ENCODE results near the gene NECTIN2. TPM values are rescaled to one million over a fixed set of nuclear protein-coding genes. Genes with fewer than 3 reads are reported as not detected.
"Not testable (repeated sequence)": the region's sequence is repeated elsewhere in the genome, so short reads cannot be mapped to it uniquely, and the experiment has no call there.

NECTIN2 gene
- total RNA-seq, 1 experiment from 2014 or later: 176 TPM

- H3K56ac ChIP-seq (ENCODE audit: insufficient read length, low read depth, low read length): no peak overlapping the region
- no peak overlapping the region for H3K4me2 ChIP-seq (ENCODE audit: insufficient read depth, insufficient read length, low read length)
- no peak overlapping the region for H4K8ac ChIP-seq (replicated peaks; ENCODE audit: insufficient read length, low read depth, low read length)
- peaks cover 33% of the 10 kb centered on the region for H3K27me3 Mint-ChIP-seq (ENCODE audit: low read depth)
- peaks cover 2 to 4% (median 4%) of the 10 kb centered on the region in 3 experiments; a peak in 4 of 7 replicates for H3K36me3 Mint-ChIP-seq (ENCODE audit: insufficient read depth in 1 of 3, low read depth in 3 of 3)
- H2BK5ac ChIP-seq (ENCODE audit: insufficient read length, low read length): no peak overlapping the region
- H3K9me3 Mint-ChIP-seq: peaks cover 0 to 5% of the 10 kb centered on the region in 2 experiments; a peak in 2 of 5 replicates
- H3K79me2 ChIP-seq (ENCODE audit: insufficient read depth, low read length): no peaks in the 10 kb centered on the region
- H3K79me1 ChIP-seq (ENCODE audit: insufficient read depth, low read depth, low read length, poor library complexity, severe bottlenecking): no peaks in the 10 kb centered on the region
- no peak overlapping the region for H2BK12ac ChIP-seq (ENCODE audit: insufficient read length, low read depth, low read length)
- no peak overlapping the region for H3T11ph ChIP-seq (ENCODE audit: low read length)
- no peak overlapping the region for H3K23ac ChIP-seq (ENCODE audit: insufficient read length, low read depth, low read length)
- no peaks in the 10 kb centered on the region for H4K20me1 ChIP-seq (ENCODE audit: control insufficient read depth, insufficient read depth, insufficient read length)
- no peak overlapping the region for H2BK15ac ChIP-seq (ENCODE audit: low read depth, low read length)
- no peak overlapping the region for H3K14ac ChIP-seq (ENCODE audit: insufficient read depth, low read length)
- H3K4ac ChIP-seq (ENCODE audit: low read depth, low read length): no peak overlapping the region
- H3K27ac Mint-ChIP-seq: no peak overlapping the region
- no peak overlapping the region for H3K27ac ChIP-seq (ENCODE audit: insufficient read length, low read depth, low read length)
- H2BK20ac ChIP-seq (ENCODE audit: low read depth, low read length, poor library complexity, severe bottlenecking): no peak overlapping the region
- no peak overlapping the region for H3K9ac ChIP-seq (ENCODE audit: extremely low read depth, insufficient read length, low read length)
- H3K4me1 ChIP-seq (ENCODE audit: insufficient read depth, low read length): no peaks in the 10 kb centered on the region; the same call in 1 of the 2 replicates
- no peak for TF ChIP-seq CTCF (conservative IDR thresholded peaks at IDR 0.05)
- H2AFZ ChIP-seq (ENCODE audit: low read length): no peak overlapping the region
- no CpG with 5 or more reads among the region's 8 CpGs for WGBS (ENCODE audit: extremely low coverage, insufficient read length, low lambda C conversion rate)
- H3K23me2 ChIP-seq (ENCODE audit: insufficient read length, low read depth, low read length, poor library complexity, severe bottlenecking): no peaks in the 10 kb centered on the region
- H3K18ac ChIP-seq (ENCODE audit: insufficient read length, low read depth, low read length): no peak overlapping the region
- H4K5ac ChIP-seq (ENCODE audit: insufficient read length, low read depth, low read length): no peak overlapping the region
- H3K27me3 ChIP-seq (ENCODE audit: insufficient read depth, low read length): no peaks in the 10 kb centered on the region
- peaks cover 14 to 19% of the 10 kb centered on the region in 2 experiments for H3K4me1 Mint-ChIP-seq
- no peak overlapping the region for H4K91ac ChIP-seq (ENCODE audit: insufficient read length, low read depth, low read length)
- DNase-seq: no peak
- H3K9me3 ChIP-seq (ENCODE audit: control insufficient read depth, low read depth, low read length): no peaks in the 10 kb centered on the region
- no peak overlapping the region for H2BK120ac ChIP-seq (ENCODE audit: low read depth, low read length, poor library complexity, severe bottlenecking)
- H3K4me3 Mint-ChIP-seq: no peak overlapping the region; a peak in 1 of 5 replicates
- no peak overlapping the region for H2AK5ac ChIP-seq (ENCODE audit: insufficient read length, low read length)
These were observed 79.2 kb downstream of the NECTIN2 start for GRCh38 chr19:44925114-44925891.

- not testable (repeated sequence) for H4K8ac ChIP-seq (replicated peaks; ENCODE audit: insufficient read length, low read depth, low read length); H3T11ph ChIP-seq (ENCODE audit: low read length); H3K4me1 ChIP-seq (ENCODE audit: insufficient read depth, low read length); H3K79me2 ChIP-seq (ENCODE audit: insufficient read depth, low read length); H3K4ac ChIP-seq (ENCODE audit: low read depth, low read length); H4K5ac ChIP-seq (ENCODE audit: insufficient read length, low read depth, low read length); H2AFZ ChIP-seq (ENCODE audit: low read length); H3K9me3 ChIP-seq (ENCODE audit: control insufficient read depth, low read depth, low read length); H3K18ac ChIP-seq (ENCODE audit: insufficient read length, low read depth, low read length); H3K27me3 ChIP-seq (ENCODE audit: insufficient read depth, low read length); H3K27ac ChIP-seq (ENCODE audit: insufficient read length, low read depth, low read length); H3K9ac ChIP-seq (ENCODE audit: extremely low read depth, insufficient read length, low read length); H3K9me3 Mint-ChIP-seq; H3K23me2 ChIP-seq (ENCODE audit: insufficient read length, low read depth, low read length, poor library complexity, severe bottlenecking); H3K36me3 Mint-ChIP-seq (ENCODE audit: insufficient read depth in 1 of 3, low read depth in 3 of 3); H2AK5ac ChIP-seq (ENCODE audit: insufficient read length, low read length); H2BK5ac ChIP-seq (ENCODE audit: insufficient read length, low read length); DNase-seq; H3K79me1 ChIP-seq (ENCODE audit: insufficient read depth, low read depth, low read length, poor library complexity, severe bottlenecking); H4K20me1 ChIP-seq (ENCODE audit: control insufficient read depth, insufficient read depth, insufficient read length); H2BK12ac ChIP-seq (ENCODE audit: insufficient read length, low read depth, low read length); H3K23ac ChIP-seq (ENCODE audit: insufficient read length, low read depth, low read length); H2BK20ac ChIP-seq (ENCODE audit: low read depth, low read length, poor library complexity, severe bottlenecking); H4K91ac ChIP-seq (ENCODE audit: insufficient read length, low read depth, low read length); H3K56ac ChIP-seq (ENCODE audit: insufficient read length, low read depth, low read length)
- Mint-ChIP-seq H3K4me3 (peak overlapping the region; percentile 54 to 69), H3K27me3 (ENCODE audit: low read depth) (peaks cover 38% of the 10 kb centered on the region), H3K27ac (peak overlapping the region in 2 of 3 experiments; percentile 70 to 94; a peak in 4 of 7 replicates), H3K4me1 (peaks cover 14 to 19% of the 10 kb centered on the region in 2 experiments)
- H2BK15ac ChIP-seq (ENCODE audit: low read depth, low read length): peak overlapping the region; percentile 48; the same call in 1 of the 2 replicates
- H3K4me2 ChIP-seq (ENCODE audit: insufficient read depth, insufficient read length, low read length): peak overlapping the region; percentile 8
- peak overlapping the region; percentile 65 for H2BK120ac ChIP-seq (ENCODE audit: low read depth, low read length, poor library complexity, severe bottlenecking)
- no CpG with 5 or more reads among the region's 19 CpGs for WGBS (ENCODE audit: extremely low coverage, insufficient read length, low lambda C conversion rate)
- H3K14ac ChIP-seq (ENCODE audit: insufficient read depth, low read length): peak overlapping the region; percentile 83
These were observed 80.4 kb downstream of the NECTIN2 start for GRCh38 chr19:44926245-44927077.

All from H9 (cell line).